Stimulated activated CD4-positive, alpha-beta T cell treated with anti-CD3 and anti-CD28 coated beads, Interleukin-1b, Interleukin-23, amount 100 ng/mL, for 1 hour (primary cell): ENCODE data around the gene ATOX1.
"Not testable (repeated sequence)": the region's sequence is repeated elsewhere in the genome, so short reads cannot be mapped to it uniquely, and the experiment has no call there.

Source experiments
- DNase-seq, 2 donors: peaks; one replicate each; pipeline ENCODE4 v3.0.0-alpha.2; 2020; ENCODE audit warnings: low read depth in 2 of 2

Gene ATOX1

GRCh38 chr5:151758430-151759241 lies at the start of gene ATOX1:
ATOX1 (minus strand) TSS chr5:151758631; CDS start chr5:151758551, 80 bp downstream.
- peak; percentile 79 to 87 for DNase-seq

DNA sequence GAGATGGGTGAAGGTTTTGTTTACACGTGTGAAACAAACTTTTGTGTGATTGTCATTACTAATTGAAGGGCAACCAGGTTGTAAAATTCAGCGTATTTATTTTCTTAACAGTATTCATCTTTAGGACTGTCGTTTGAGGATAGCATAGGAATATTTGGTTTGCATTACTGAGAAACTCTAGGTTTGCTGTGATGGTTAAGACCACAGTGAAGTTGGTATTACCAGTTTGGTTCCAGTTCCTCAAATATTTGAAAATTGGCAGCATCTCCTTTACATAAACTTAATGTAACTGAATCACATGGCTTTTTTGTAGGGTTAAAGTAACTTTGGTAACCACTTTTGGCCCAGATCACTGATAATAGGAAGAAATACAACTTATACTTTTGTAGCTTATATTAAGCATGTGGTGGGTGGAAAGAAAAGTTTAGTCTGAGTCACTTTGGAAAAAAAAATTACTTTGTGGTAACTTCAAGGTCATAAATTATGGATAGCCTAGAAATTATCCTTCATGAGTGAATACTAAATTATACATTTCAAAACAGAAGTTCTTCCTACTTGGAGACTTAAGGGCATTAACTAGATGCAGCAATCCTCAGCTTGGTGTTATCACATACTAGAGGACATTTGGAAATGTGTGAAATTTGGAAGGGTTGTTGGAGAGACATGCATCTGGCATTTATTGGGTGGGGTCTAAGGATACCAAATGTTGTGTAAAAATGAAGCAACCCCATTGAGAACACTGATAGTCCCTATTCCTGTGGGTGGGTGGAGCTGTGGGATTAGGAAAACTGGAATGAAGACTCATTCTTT lies 47.2 kb upstream of the ATOX1 start:
- DNase-seq: no peak

DNA sequence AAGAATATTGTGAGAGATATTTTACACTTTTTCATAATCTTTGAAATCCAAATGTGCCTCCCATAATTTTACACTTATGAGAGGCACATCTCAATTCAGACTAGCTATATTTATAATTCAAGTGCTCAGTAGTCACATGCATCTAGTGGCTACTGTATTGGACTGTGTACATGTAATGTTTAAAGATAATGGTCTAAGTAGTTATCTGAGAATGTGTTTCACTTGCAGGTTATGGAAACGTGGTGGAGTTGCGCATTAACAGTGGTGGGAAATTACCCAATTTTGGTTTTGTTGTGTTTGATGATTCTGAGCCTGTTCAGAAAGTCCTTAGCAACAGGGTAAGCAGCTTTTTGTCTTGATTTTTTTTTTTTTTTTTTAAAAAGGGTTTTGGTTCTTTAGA lies 42.1 kb upstream of the ATOX1 start:
- DNase-seq: no peak

DNA sequence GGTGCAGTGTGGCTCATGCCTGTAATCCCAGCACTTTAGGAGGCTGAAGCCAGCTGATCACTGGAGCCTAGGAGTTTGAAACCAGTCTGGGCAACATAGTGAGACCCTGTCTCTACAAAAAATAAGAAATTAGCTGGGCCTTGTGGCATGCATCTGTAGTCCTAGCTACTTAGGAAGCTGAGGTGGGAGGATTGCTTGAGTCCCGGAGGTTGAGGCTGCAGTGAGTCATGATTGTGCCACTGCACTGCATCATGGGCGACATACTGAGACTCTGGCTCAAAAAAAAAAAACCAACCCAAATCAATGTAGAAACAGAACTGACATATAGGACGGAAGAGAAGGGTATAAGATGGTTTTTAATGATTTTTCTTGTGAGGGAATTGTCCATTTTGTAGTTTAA lies 41.0 kb upstream of the ATOX1 start:
- DNase-seq: no peak

DNA sequence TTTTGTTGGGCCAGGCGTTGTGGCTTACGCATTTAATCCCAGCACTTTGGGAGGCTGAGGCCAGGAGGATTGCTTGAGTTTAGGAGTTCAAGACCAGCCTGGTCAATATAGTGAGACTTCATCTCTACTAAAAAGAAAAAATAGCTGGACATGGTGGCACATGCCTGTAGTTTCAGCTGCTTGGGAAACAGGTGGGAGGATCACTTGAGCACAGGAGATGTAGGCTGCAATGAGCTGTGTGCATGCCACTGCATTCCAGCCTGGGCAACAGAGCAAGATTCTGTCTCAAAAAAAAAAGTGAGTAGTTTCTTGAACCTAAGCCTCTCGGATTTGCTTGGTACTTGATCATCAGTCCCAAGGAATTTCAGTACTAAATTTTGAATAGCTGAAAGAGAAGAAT lies 40.2 kb upstream of the ATOX1 start:
- no peak for DNase-seq

GRCh38 chr5:151795426-151795825 lies 37.0 kb upstream of the ATOX1 start:
- no peak for DNase-seq

GRCh38 chr5:151793358-151793757 lies 34.9 kb upstream of the ATOX1 start:
- DNase-seq: no peak

DNA sequence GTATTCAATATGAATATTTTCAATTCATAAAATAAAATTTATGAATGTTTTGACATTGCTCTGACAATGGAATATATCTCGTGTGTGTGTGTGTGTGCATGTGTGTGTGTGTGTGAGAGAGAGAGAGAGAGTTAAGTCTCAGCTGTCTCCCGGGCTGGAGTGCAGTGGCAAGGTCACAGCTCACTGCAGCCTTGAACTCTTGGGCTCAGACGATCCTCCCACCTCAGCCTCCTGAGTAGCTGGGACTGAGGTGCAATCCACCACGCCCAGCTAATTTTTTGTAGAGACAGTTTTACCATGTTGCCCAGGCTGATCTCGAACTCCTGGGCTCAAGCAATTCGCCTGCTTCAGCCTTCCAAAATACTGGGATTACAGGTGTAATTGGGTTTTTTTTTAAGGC lies 29.4 kb upstream of the ATOX1 start:
- no peak for DNase-seq

GRCh38 chr5:151786468-151786867 lies 28.0 kb upstream of the ATOX1 start:
- DNase-seq: no peak

- no peak for DNase-seq
Observed at GRCh38 chr5:151784141-151784540, 25.7 kb upstream of the ATOX1 start.

DNA sequence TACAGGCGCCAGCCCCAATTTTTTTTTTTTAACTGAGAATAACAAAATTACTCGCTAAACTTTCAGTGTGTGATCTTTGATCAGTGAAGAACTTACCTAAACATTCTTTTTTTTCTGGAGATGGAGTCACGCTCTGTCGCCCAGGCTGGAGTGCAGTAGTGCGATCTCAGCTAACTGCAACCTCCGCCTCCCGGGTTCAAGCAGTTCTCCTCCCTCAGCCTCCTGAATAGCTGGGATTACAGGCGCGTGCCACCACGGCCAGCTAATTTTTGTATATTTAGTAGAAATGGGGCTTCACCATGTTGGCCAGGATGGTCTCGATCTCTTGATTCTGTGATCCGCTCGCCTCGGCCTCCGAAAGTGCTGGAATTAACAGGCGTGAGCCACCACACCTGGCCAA lies 25.2 kb upstream of the ATOX1 start:
- DNase-seq: not testable (repeated sequence)

DNA sequence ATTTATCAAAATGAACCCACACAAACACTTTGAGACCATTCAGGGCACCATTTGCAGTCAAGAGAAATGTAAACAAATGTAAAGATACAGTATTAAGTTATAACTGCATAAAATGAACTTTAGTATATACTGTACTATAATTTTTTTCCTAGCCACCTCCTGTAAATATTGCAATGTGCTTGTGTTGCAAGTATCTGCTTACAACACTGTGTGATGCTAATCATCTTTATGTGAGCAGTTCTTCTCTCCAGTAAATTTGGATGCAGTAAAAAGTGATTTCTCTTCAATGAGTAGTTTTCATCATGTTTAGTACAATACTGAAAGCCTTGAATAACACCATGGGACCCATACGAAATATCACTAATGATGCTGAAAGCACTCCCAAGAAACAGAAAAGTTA lies 22.8 kb upstream of the ATOX1 start:
- DNase-seq: no peak

- no peak for DNase-seq
Observed at GRCh38 chr5:151780348-151780747, 21.9 kb upstream of the ATOX1 start.

GRCh38 chr5:151779531-151780125 lies 21.2 kb upstream of the ATOX1 start:
- DNase-seq: no peak

DNA sequence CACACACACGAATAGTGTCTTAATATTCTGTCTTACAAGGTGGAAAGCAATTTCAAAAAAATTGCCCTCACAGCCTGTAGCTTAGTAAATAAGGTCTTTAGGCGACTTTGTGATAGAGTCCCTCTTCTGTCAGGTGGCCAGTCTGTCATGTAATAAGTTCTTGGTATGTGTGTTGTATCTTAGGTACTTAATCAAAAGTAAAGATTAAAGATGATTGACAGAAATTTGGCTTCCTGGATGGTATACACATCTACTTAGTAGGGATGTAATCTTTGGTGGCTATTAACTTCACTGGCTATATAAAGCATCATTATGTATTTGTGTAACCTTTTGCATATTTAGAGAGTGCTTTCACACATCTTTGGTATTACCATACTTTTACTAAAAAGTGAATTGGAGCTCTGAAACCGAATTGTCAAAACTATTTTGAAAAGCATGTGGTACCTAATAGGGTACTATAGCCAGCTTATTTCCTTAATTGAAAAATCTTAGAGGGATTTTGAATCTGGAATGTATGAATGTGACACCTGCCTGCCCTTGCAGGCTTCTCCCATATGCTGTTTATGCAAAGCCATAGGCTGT lies 16.7 kb upstream of the ATOX1 start:
- DNase-seq: no peak

DNA sequence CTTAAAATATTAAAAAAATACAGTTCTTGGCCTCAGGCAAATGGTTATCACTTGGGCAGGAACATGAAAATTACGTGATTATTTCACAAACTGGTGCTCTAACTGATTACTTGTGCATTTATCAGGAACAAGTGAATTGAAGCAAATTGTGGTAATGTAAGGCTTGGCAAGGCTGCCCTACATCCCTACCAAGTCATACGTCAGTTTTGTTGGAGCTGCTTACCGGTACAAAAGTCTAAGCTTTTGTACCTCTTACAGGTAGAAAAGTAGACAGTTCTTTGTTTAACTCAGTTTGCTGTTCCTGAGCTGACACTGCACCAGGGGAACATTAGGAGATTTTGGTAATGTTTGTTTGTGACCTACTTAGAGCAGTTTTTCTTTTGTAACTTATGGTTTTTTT lies 15.5 kb upstream of the ATOX1 start:
- no peak for DNase-seq

DNA sequence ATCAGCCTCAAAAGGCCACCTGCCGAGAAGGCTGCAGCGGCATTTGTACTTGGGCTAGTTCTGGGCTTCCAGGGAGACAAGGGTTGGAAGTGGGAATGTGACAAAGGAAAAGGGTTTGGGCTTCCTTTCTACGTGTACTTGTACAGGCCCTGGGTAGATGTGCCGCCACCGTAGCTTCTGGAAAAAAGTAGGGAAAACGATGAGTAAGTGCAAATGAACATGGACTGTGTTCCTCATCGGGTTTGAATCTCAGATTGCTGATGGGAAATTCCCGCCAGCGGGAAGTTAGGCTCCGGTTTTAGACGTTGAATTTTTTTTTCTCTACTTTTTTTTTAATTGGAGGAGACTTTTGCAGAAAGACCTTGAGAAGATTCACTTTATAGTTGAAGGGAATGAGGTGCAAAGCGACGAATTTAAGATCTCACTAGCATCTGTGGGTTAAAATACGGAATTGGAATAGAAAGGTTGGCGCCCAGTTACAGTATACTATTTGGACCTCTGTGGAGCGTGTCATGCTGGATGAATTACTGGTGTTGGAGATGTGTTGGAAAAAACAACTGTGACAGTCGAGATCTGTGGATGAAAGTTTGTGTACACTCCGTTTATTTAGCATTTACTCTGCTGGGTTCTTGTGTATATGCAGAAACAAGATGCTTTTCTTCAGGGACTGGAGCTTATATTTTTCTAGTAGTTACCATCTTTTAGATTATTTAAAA lies 14.6 kb upstream of the ATOX1 start:
- no peak for DNase-seq

DNA sequence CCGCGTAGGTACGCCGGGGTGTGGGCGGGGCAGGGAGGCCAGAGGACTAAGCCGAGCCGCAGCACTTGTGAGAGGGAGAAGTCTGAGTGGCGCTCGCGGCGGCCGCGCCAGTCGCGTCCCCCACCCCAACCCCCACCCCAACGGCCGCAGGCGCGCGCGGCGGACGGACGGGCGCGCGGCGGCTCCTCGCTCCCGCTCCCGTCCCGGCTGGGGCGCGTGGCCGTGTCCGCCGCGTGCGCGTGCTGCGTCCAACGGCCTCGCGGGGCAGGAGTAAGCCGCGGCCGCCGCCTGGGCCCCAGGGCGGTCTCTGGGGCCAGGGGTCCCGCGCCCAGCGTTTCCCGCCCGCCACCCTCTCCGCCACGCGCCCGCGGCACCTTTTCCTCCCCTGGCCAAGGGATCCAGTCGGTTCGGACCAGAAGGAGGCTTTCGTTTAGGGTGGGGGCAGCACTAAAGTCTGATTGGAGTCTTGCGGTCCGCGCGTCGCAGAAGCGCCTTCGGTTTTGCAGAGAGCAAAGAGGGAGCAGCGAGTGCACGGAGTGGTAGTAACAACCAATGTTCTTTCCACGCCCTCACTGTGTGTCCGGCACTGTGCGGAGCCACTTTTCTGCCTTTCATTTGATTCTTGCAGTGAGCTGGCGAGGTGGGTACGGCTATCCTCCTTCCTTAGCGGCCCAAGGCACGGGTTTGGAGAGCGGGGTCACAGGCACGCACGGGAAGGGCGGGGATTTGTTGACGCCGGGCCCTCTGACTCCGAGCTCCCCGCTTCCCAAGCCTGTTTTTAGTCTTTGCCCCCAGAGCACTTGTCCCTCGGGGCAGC lies 13.8 kb upstream of the ATOX1 start:
- DNase-seq: no peak

DNA sequence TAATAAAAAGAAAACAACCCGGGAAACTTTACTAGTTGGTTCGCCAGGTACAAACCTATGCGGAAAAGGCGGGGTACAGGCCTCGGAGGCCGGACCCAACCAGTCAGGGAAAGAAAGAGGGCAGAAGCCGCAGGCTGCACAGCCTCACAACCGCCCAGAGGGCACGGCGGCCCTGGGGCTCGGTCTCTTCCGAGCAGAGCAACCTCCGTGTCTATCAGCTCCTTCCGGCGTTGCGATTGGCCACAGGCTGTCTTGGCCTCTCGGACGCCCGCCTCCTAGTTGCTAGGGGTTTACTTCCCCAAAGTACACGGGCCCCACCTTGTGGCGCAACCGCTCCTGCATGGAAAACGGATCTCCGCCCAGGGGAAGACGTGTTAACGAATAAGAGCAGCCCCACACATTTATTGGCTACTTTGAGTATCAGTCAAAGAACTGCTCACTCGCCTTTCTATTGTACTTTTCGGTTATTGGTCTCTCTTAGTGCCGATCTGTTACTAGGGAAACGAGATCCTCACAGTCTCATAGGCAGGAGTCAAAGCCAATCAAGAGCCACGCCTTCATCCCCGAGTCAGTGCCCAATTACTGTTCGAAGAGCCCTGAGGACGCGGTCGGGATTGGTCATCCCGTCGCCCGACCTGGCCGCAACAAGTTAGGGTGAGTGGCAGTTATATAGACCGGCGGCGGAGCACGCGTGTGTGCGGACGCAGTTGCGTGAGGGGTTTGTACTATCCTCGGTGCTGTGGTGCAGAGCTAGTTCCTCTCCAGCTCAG lies 13.0 kb upstream of the ATOX1 start, which contains the start of gene G3BP1:
Gene G3BP1, plus strand, starts transcription at position 696 of the 770 bp plus-strand sequence. CDS start 14,667 bp downstream, outside the sequence.
- DNase-seq: peak; percentile 93 to 96
